ENCODE data around the gene FKBP2. TPM values are rescaled to one million over a fixed set of nuclear protein-coding genes. Genes with fewer than 3 reads are reported as not detected.

FKBP2 gene
- total and polyA plus RNA-seq, 2 of the 13 experiments (the other 11 are each of a cell fraction or from before 2014, with no cell fraction given), result 30.1 to 53.3 TPM

- TF ChIP-seq KDM4B (CRISPR knock-in tag; IDR thresholded peaks at IDR 0.05), result no peak
- TF ChIP-seq MEIS2 (CRISPR knock-in tag; IDR thresholded peaks at IDR 0.05), result no peak
- no peak for TF ChIP-seq ZNF512 (CRISPR knock-in tag; IDR thresholded peaks at IDR 0.05)
- TF ChIP-seq ZNF879 (CRISPR knock-in tag; IDR thresholded peaks at IDR 0.05), result no peak
- TF ChIP-seq SNAI1 (CRISPR knock-in tag; IDR thresholded peaks at IDR 0.05; ENCODE audit: borderline replicate concordance), result no peak
- no peak for TF ChIP-seq ISX (CRISPR knock-in tag; conservative IDR thresholded peaks at IDR 0.05)
- TF ChIP-seq NR2C2 (CRISPR knock-in tag; IDR thresholded peaks at IDR 0.05; ENCODE audit: borderline replicate concordance), result no peak
- TF ChIP-seq ZSCAN30 (CRISPR knock-in tag; IDR thresholded peaks at IDR 0.05), result no peak
- no peak for TF ChIP-seq HOMEZ (CRISPR knock-in tag; IDR thresholded peaks at IDR 0.05; ENCODE audit: low read depth)
- peak; percentile 97 for TF ChIP-seq AGO2 (optimal IDR thresholded peaks at IDR 0.05; ENCODE audit: low read depth, low read length)
- TF ChIP-seq DBP (CRISPR knock-in tag; IDR thresholded peaks at IDR 0.05; ENCODE audit: not compliant biosample characterization), result peak; percentile 27
- TF ChIP-seq ZNF607 (CRISPR knock-in tag; IDR thresholded peaks at IDR 0.05; ENCODE audit: borderline replicate concordance), result peak; percentile 55; the same call in 1 of the 2 replicates
- no peak for TF ChIP-seq ZFP1 (CRISPR knock-in tag; IDR thresholded peaks at IDR 0.05)
- TF ChIP-seq NFE2 (CRISPR knock-in tag; IDR thresholded peaks at IDR 0.05), result no peak
- TF ChIP-seq ZNF629 (CRISPR knock-in tag; conservative IDR thresholded peaks at IDR 0.05), result no peak
- no peak for TF ChIP-seq PHB2 (IDR thresholded peaks at IDR 0.05; ENCODE audit: partially characterized antibody)
- TF ChIP-seq TFAP4 (IDR thresholded peaks at IDR 0.05; ENCODE audit: borderline replicate concordance, low read depth), result no peak
- TF ChIP-seq XBP1 (CRISPR knock-in tag; IDR thresholded peaks at IDR 0.05), result no peak
- peak; percentile 39; the same call in 1 of the 2 replicates for TF ChIP-seq GABPA (IDR thresholded peaks at IDR 0.05; ENCODE audit: low read depth, low read length)
- peak; percentile 73 for TF ChIP-seq GABPA (CRISPR knock-in tag; IDR thresholded peaks at IDR 0.05; ENCODE audit: low read depth)
- 0 out of 2 replicates have a peak, but pooled peaks have one; percentile 23 for TF ChIP-seq SKIL (CRISPR knock-in tag; IDR thresholded peaks at IDR 0.05; ENCODE audit: borderline replicate concordance)
- TF ChIP-seq FOXJ3 (CRISPR knock-in tag; IDR thresholded peaks at IDR 0.05; ENCODE audit: borderline replicate concordance), result no peak
Measured at GRCh38 chr11:64268893-64269539, 28.1 kb downstream of the FKBP2 start (continued).

All from HepG2 (cell line).